Liver (tissue), 9 donors: ENCODE data around the gene PDLIM5. TPM values are rescaled to one million over a fixed set of nuclear protein-coding genes. Genes with fewer than 3 reads are reported as not detected.

ENCODE experiments used
- DNase-seq: peaks from one replicate; pipeline ENCODE4 v3.0.0-alpha.2; 2017; ENCODE audit warnings: low spot score
- H3K27ac ChIP-seq, 2 donors: one replicate each; pipeline ENCODE4 v1.7.0; 2013; ENCODE audit warnings: inconsistent platforms in 2 of 2, low read length in 2 of 2, control low read depth in 1 of 2, low read depth in 1 of 2, mild to moderate bottlenecking in 1 of 2
- H3K27me3 ChIP-seq, 4 donors: one replicate each; pipeline versions ENCODE4 v1.6.1 to v1.7.0; 2013; ENCODE audit warnings: low read length in 3 of 4, inconsistent platforms in 1 of 4, mild to moderate bottlenecking in 1 of 4, moderate library complexity in 1 of 4; ENCODE audit not compliant: control insufficient read depth in 4 of 4, insufficient read depth in 4 of 4
- H3K36me3 ChIP-seq, 4 donors: one replicate each; pipeline versions ENCODE4 v1.6.1 to v1.7.0; 2013; ENCODE audit warnings: low read length in 3 of 4, mild to moderate bottlenecking in 3 of 4, low read depth in 1 of 4, moderate library complexity in 1 of 4; ENCODE audit not compliant: control insufficient read depth in 4 of 4, insufficient read depth in 3 of 4
- H3K4me1 ChIP-seq, 4 donors: one replicate each; pipeline versions ENCODE4 v1.6.1 to v1.7.0; 2013; ENCODE audit warnings: low read length in 3 of 4, mild to moderate bottlenecking in 3 of 4, moderate library complexity in 1 of 4; ENCODE audit not compliant: control insufficient read depth in 4 of 4, insufficient read depth in 4 of 4
- H3K4me3 ChIP-seq, 3 donors: one replicate each; pipeline versions ENCODE4 v1.6.1 to v1.7.0; 2013; ENCODE audit warnings: low read length in 3 of 3, control low read depth in 1 of 3, low read depth in 1 of 3, mild to moderate bottlenecking in 1 of 3
- H3K9ac ChIP-seq, 2 donors: one replicate each; pipeline ENCODE4 v1.7.0; 2013; ENCODE audit warnings: low read length in 2 of 2, mild to moderate bottlenecking in 2 of 2, moderate library complexity in 2 of 2, control low read depth in 1 of 2, low read depth in 1 of 2
- H3K9me3 ChIP-seq, 4 donors: one replicate each; pipeline versions ENCODE4 v1.6.1 to v1.7.0; 2013; ENCODE audit warnings: low read length in 3 of 4; ENCODE audit not compliant: control insufficient read depth in 4 of 4
- CTCF ChIP-seq: fragments of 150-350 bp; IDR thresholded peaks from 2 replicates; pipeline ENCODE4 v1.5.1; 2017; ENCODE audit warnings: improper control_type of control experiment, low read depth, low read length; ENCODE audit not compliant: missing input control
- FOXA1 ChIP-seq: IDR thresholded peaks from 2 replicates; pipeline ENCODE4 v1.6.1; 2016; ENCODE audit warnings: antibody characterized with exemption
- FOXA2 ChIP-seq: IDR thresholded peaks from 2 replicates; pipeline ENCODE4 v1.6.1; 2016; ENCODE audit warnings: antibody characterized with exemption
- GABPA ChIP-seq, 2 donors: IDR thresholded peaks in 1 of 2; conservative IDR thresholded peaks in 1 of 2; 2 replicates each; pipeline ENCODE4 v1.6.1; 2016; ENCODE audit warnings: antibody characterized with exemption in 2 of 2, mild to moderate bottlenecking in 1 of 2, moderate library complexity in 1 of 2
- HNF4A ChIP-seq, 2 donors: conservative IDR thresholded peaks; 2 replicates each; pipeline ENCODE4 v1.6.1; 2016; ENCODE audit warnings: antibody characterized with exemption in 2 of 2, mild to moderate bottlenecking in 2 of 2
- HNF4G ChIP-seq: IDR thresholded peaks from 2 replicates; pipeline ENCODE4 v1.6.1; 2016; ENCODE audit warnings: antibody characterized with exemption
- NR2F2 ChIP-seq: IDR thresholded peaks from 2 replicates; pipeline ENCODE4 v1.6.1; 2016; ENCODE audit warnings: antibody characterized with exemption
- RAD21 ChIP-seq, 2 donors: IDR thresholded peaks; 2 replicates each; pipeline ENCODE4 v1.6.1; 2016; ENCODE audit warnings: antibody characterized with exemption in 2 of 2, mild to moderate bottlenecking in 2 of 2
- RXRA ChIP-seq, 2 donors: IDR thresholded peaks; 2 replicates each; pipeline ENCODE4 v1.6.1; 2017 to 2018; ENCODE audit warnings: antibody characterized with exemption in 2 of 2, mild to moderate bottlenecking in 1 of 2
- TAF1 ChIP-seq: conservative IDR thresholded peaks from 2 replicates; pipeline ENCODE4 v1.6.1; 2016; ENCODE audit warnings: antibody characterized with exemption, mild to moderate bottlenecking
- YY1 ChIP-seq: IDR thresholded peaks from 2 replicates; pipeline ENCODE4 v1.6.1; 2016; ENCODE audit warnings: antibody characterized with exemption, mild to moderate bottlenecking
- ZBTB33 ChIP-seq: IDR thresholded peaks from 2 replicates; pipeline ENCODE4 v1.6.1; 2016; ENCODE audit warnings: antibody characterized with exemption
- WGBS: extraction: QIAGEN DNeasy Blood & Tissue Kit; methylation state at CpG from one replicate; pipeline ENCODE4 v1.1.7; 2013; 5-methylcytosine and 5-hydroxymethylcytosine counted together
- polyA plus RNA-seq, 2 donors: library from polyadenylated mRNA; stranded (reverse) in 1 of 2; unstranded in 1 of 2; fragments of 200-250 nt in 1 of 2; fragments of >200 nt in 1 of 2; fragmentation: Nextera tagmentation in 1 of 2; extraction: Ambion mirVana in 1 of 2; gene quantifications; one replicate each; pipeline versions ENCODE4 v1.2.1 to v1.2.3, GENCODE V29; 2013 to 2015
- total RNA-seq, 2 donors: library from RNA; depleted of rRNA; stranded (reverse); fragments of >200 nt; gene quantifications; one replicate each; pipeline ENCODE4 v1.2.3, GENCODE V29; 2014
- TF ChIP-seq, protein P1 (sequence below): IDR thresholded peaks from 2 replicates; pipeline ENCODE4 v1.6.1; 2016; ENCODE audit warnings: antibody characterized with exemption
- TF ChIP-seq, protein P2 (sequence below): IDR thresholded peaks from 2 replicates; pipeline ENCODE4 v1.6.1; 2016; ENCODE audit warnings: antibody characterized with exemption
- donor health status: healthy.
- donor health status: healthy.
- donor health status: healthy.
- donor health status: healthy.
- donor health status: healthy.

The PDLIM5 gene
- total and polyA plus RNA-seq, 4 donors: 19.1 to 114 (median 67.8) TPM

DNA sequence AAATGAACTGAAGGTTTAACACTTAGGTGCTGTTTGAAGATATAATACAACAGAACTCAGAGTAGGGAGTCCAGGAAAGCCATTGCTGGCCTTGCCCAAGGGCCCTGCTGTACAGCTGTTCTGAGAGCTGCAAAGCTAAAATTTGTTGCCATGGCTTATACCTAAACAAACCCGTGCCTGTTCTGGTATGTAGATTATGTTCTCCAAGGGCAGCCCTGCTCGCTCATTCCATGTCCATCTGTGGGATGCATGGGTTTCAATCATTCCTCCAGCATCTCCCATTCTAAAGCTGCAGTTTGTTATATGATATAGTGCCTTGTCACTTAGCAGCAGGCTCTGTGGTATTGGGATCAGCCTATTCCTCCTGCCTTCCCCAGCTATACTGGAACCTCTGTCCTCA, 225.2 kb downstream of the PDLIM5 start:
- Histone ChIP-seq H3K9ac (no peak overlapping the region), H3K4me1 (no peaks in the 10 kb centered on the region), H3K9me3 (no peaks in the 10 kb centered on the region), H3K4me3 (no peak overlapping the region), H3K27ac (no peak overlapping the region), H3K27me3 (no peaks in the 10 kb centered on the region), H3K36me3 (no peaks in the 10 kb centered on the region)
- DNase-seq: no peak
- TF ChIP-seq FOXA2 (no peak), RXRA (IDR thresholded peaks at IDR 0.05) (no peak), YY1 (no peak), CTCF (no peak), TAF1 (no peak), FOXA1 (no peak), RAD21 (IDR thresholded peaks at IDR 0.05) (no peak), NR2F2 (no peak), HNF4A (conservative IDR thresholded peaks at IDR 0.05) (no peak), ZBTB33 (no peak)
- TF ChIP-seq, protein P1, sequence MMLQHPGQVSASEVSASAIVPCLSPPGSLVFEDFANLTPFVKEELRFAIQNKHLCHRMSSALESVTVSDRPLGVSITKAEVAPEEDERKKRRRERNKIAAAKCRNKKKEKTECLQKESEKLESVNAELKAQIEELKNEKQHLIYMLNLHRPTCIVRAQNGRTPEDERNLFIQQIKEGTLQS: no peak
- WGBS: 59% methylated on average over 2 of the region's 2 CpGs

GRCh38 chr4:94678896-94679295, 227.2 kb downstream of the PDLIM5 start:
- H3K4me1 ChIP-seq: no peaks in the 10 kb centered on the region
- H3K27ac ChIP-seq: no peak overlapping the region
- TF ChIP-seq HNF4G (no peak), FOXA2 (no peak), HNF4A (conservative IDR thresholded peaks at IDR 0.05) (no peak), GABPA (IDR thresholded peaks at IDR 0.05 in 1 of 2, conservative IDR thresholded peaks at IDR 0.05 in 1 of 2) (no peak)
- TF ChIP-seq, protein P1: no peak
- TF ChIP-seq, protein P2, sequence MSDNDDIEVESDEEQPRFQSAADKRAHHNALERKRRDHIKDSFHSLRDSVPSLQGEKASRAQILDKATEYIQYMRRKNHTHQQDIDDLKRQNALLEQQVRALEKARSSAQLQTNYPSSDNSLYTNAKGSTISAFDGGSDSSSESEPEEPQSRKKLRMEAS: no peak
- no peaks in the 10 kb centered on the region for H3K9me3 ChIP-seq
- no peak for DNase-seq
- no peak overlapping the region for H3K4me3 ChIP-seq
- H3K27me3 ChIP-seq: no peaks in the 10 kb centered on the region
- H3K36me3 ChIP-seq: no peaks in the 10 kb centered on the region
- no peak overlapping the region for H3K9ac ChIP-seq
